Measurements from ENCODE around the gene EFHB. TPM values are rescaled to one million over a fixed set of nuclear protein-coding genes. Genes with fewer than 3 reads are reported as not detected.

The EFHB gene
- total and polyA plus RNA-seq, 8 donors: 0.83 to 1.7 TPM; not detected in 6

- intact Hi-C loops (cut with DNase I; ENCODE audit: low total_unique reads): no loop called here
- no peaks in the 10 kb centered on the region for H3K4me1 ChIP-seq
- TF ChIP-seq POLR2AphosphoS5 (IDR thresholded peaks at IDR 0.05): no peak
- TF ChIP-seq CTCF (IDR thresholded peaks at IDR 0.05): no peak
- no peak for TF ChIP-seq EP300 (IDR thresholded peaks at IDR 0.05)
- no peak for TF ChIP-seq POLR2A (IDR thresholded peaks at IDR 0.05)
- no peak overlapping the region for H3K4me3 ChIP-seq
- DNase-seq: peak in 1 of 2 donors; percentile 18
- H3K36me3 ChIP-seq: no peaks in the 10 kb centered on the region
- no peaks in the 10 kb centered on the region for H3K9me3 ChIP-seq
- WGBS, 5 donors: 49 to 67% (median 61%) methylated on average over 2 of the region's 2 CpGs
- no peak overlapping the region for H3K27ac ChIP-seq
- peaks cover 0 to 6% (median 0%) of the 10 kb centered on the region in 3 donors for H3K27me3 ChIP-seq
Observed at GRCh38 chr3:19931180-19931692, 2.8 kb downstream of the EFHB start.

- no peak overlapping the region for H3K4me3 ChIP-seq
- H3K27me3 ChIP-seq: no peaks in the 10 kb centered on the region
- no peak for DNase-seq
- H3K27ac ChIP-seq: no peak overlapping the region
- 68 to 91% (median 79%) methylated on average over 4 of the region's 4 CpGs for WGBS, 5 donors
- no peaks in the 10 kb centered on the region for H3K4me1 ChIP-seq
- no peak for TF ChIP-seq POLR2AphosphoS5 (IDR thresholded peaks at IDR 0.05)
- TF ChIP-seq EP300 (IDR thresholded peaks at IDR 0.05): no peak
- TF ChIP-seq POLR2A (IDR thresholded peaks at IDR 0.05): no peak
- no peak for TF ChIP-seq CTCF (IDR thresholded peaks at IDR 0.05)
- H3K36me3 ChIP-seq: no peaks in the 10 kb centered on the region
- intact Hi-C loops (cut with DNase I; ENCODE audit: low total_unique reads): no loop called here
- H3K9me3 ChIP-seq: no peaks in the 10 kb centered on the region
Observed at GRCh38 chr3:19920401-19921080, 13.5 kb downstream of the EFHB start.

GRCh38 chr3:19917167-19917566, 16.9 kb downstream of the EFHB start:
- WGBS, 5 donors: 93 to 100% (median 95%) methylated on average over 1 of the region's 1 CpG
- intact Hi-C loops (cut with DNase I; ENCODE audit: low total_unique reads): no loop called here

GRCh38 chr3:19911452-19911851, 22.6 kb downstream of the EFHB start:
- TF ChIP-seq POLR2A (IDR thresholded peaks at IDR 0.05): no peak
- TF ChIP-seq EP300 (IDR thresholded peaks at IDR 0.05): no peak
- TF ChIP-seq POLR2AphosphoS5 (IDR thresholded peaks at IDR 0.05): no peak
- no peak for TF ChIP-seq CTCF (IDR thresholded peaks at IDR 0.05)
- intact Hi-C loops (cut with DNase I; ENCODE audit: low total_unique reads): no loop called here
- Histone ChIP-seq H3K4me1 (no peaks in the 10 kb centered on the region), H3K36me3 (no peaks in the 10 kb centered on the region), H3K27me3 (no peaks in the 10 kb centered on the region), H3K9me3 (peaks cover 0 to 16% (median 8%) of the 10 kb centered on the region in 4 donors), H3K27ac (no peak overlapping the region), H3K4me3 (no peak overlapping the region)
- DNase-seq: no peak

More at GRCh38 chr3:19917167-19917566, 16.9 kb downstream of the EFHB start:
- Histone ChIP-seq H3K4me1 (no peaks in the 10 kb centered on the region), H3K27ac (no peak overlapping the region), H3K27me3 (no peaks in the 10 kb centered on the region), H3K9me3 (peaks cover 0 to 7% (median 1%) of the 10 kb centered on the region in 4 donors), H3K36me3 (no peaks in the 10 kb centered on the region), H3K4me3 (no peak overlapping the region)
- DNase-seq: no peak
- TF ChIP-seq POLR2AphosphoS5 (IDR thresholded peaks at IDR 0.05) (no peak), CTCF (IDR thresholded peaks at IDR 0.05) (no peak), EP300 (IDR thresholded peaks at IDR 0.05) (no peak), POLR2A (IDR thresholded peaks at IDR 0.05) (no peak)
